Measurements from ENCODE around the gene SHROOM4. TPM values are rescaled to one million over a fixed set of nuclear protein-coding genes. Genes with fewer than 3 reads are reported as not detected.

SHROOM4 gene
- total and polyA plus RNA-seq, 2 donors, result 0.59 to 0.94 TPM

DNA sequence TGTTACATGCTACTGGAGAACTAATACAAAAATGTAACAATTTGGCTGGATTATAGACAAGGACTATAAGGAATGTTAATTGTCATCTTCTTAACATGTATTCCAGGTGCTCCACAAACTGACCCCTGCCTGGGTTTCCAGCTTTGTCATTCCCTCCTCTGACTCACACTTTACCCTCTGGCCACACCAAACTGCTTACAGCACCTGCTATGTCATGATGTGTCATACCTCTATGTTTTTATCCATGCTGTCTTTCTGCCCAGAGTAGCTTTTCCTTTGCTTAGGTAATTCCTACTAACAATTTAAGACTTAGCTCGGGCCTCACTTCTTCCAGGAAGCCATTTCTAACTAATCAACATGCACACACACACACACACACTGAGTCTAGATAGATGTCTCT, 14.0 kb upstream of the SHROOM4 start:
- WGBS, result 89% methylated on average over 1 of the region's 1 CpG
- no peaks in the 10 kb centered on the region for H3K36me3 ChIP-seq (ENCODE audit: control insufficient read depth in 2 of 2, insufficient read depth in 2 of 2, low read length in 1 of 2)
- DNase-seq (ENCODE audit: low read depth in 6 of 9, low spot score in 9 of 9), result no peak
- no peaks in the 10 kb centered on the region for H3K4me1 ChIP-seq (ENCODE audit: control insufficient read depth in 2 of 2, insufficient read depth in 2 of 2, low read length in 2 of 2)
- H3K9me3 ChIP-seq (ENCODE audit: control insufficient read depth in 2 of 2, insufficient read depth in 1 of 2, low read length in 1 of 2), result no peaks in the 10 kb centered on the region
- no peak overlapping the region for H3K27ac ChIP-seq (ENCODE audit: low read depth in 1 of 2, low read length in 1 of 2)
- H3K27me3 ChIP-seq (ENCODE audit: control insufficient read depth in 2 of 2, insufficient read depth in 1 of 2, low read length in 1 of 2), result no peaks in the 10 kb centered on the region
- H3K4me3 ChIP-seq (ENCODE audit: low read length in 2 of 2), result no peak overlapping the region

DNA sequence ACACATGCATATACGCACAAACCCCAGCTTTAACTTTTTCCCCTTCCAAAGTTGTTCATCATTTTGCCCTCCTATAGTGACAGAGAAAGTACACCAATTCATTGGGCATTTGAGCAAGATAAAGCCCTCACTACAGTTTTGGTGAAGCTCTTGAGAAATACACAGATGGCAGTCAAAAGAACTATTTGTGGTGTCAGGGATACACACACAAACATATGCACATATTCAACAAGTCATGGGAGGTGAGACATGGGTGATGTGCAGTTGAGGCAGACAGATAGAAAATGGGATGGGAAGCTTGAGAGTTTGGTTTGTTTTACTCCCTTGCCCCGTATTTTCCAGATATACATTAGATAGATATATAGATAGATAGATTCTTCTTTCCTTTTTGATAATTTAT, 11.8 kb upstream of the SHROOM4 start:
- no peak overlapping the region for H3K4me3 ChIP-seq (ENCODE audit: low read length in 2 of 2)
- H3K27ac ChIP-seq (ENCODE audit: low read depth in 1 of 2, low read length in 1 of 2), result no peak overlapping the region
- H3K4me1 ChIP-seq (ENCODE audit: control insufficient read depth in 2 of 2, insufficient read depth in 2 of 2, low read length in 2 of 2), result no peaks in the 10 kb centered on the region
- H3K36me3 ChIP-seq (ENCODE audit: control insufficient read depth in 2 of 2, insufficient read depth in 2 of 2, low read length in 1 of 2), result no peaks in the 10 kb centered on the region
- no peaks in the 10 kb centered on the region for H3K27me3 ChIP-seq (ENCODE audit: control insufficient read depth in 2 of 2, insufficient read depth in 1 of 2, low read length in 1 of 2)
- DNase-seq (ENCODE audit: low read depth in 6 of 9, low spot score in 9 of 9), result no peak
- no peaks in the 10 kb centered on the region for H3K9me3 ChIP-seq (ENCODE audit: control insufficient read depth in 2 of 2, insufficient read depth in 1 of 2, low read length in 1 of 2)
- WGBS, result 95% methylated on average over 2 of the region's 2 CpGs

DNA sequence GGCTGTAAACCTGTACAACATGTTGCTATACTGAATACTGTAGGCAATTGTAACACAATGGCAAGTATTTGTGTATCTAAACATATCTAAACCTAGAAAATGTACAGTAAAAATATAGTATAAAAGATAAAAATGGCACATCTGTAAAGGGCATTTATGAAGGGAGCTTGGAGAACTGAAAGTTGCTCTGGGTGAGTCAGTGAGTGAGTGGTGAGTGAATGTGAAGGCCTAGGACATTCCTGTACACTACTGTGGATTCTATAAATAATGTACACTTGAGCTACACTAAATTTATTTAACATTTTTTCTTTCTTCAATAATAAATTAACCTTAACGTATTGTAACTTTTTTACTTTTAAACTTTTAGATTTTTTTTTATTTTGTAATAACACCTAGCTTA, 5.0 kb upstream of the SHROOM4 start:
- H3K27me3 ChIP-seq (ENCODE audit: control insufficient read depth in 2 of 2, insufficient read depth in 1 of 2, low read length in 1 of 2), result peaks cover 1 to 11% of the 10 kb centered on the region in 2 donors
- no peaks in the 10 kb centered on the region for H3K9me3 ChIP-seq (ENCODE audit: control insufficient read depth in 2 of 2, insufficient read depth in 1 of 2, low read length in 1 of 2)
- DNase-seq (ENCODE audit: low read depth in 6 of 9, low spot score in 9 of 9), result no peak
- no peak overlapping the region for H3K4me3 ChIP-seq (ENCODE audit: low read length in 2 of 2)
- no peak overlapping the region for H3K27ac ChIP-seq (ENCODE audit: low read depth in 1 of 2, low read length in 1 of 2)
- H3K4me1 ChIP-seq (ENCODE audit: control insufficient read depth in 2 of 2, insufficient read depth in 2 of 2, low read length in 2 of 2), result peaks cover 0 to 3% of the 10 kb centered on the region in 2 donors
- H3K36me3 ChIP-seq (ENCODE audit: control insufficient read depth in 2 of 2, insufficient read depth in 2 of 2, low read length in 1 of 2), result no peaks in the 10 kb centered on the region
- WGBS, result 97% methylated on average over 1 of the region's 1 CpG

DNA sequence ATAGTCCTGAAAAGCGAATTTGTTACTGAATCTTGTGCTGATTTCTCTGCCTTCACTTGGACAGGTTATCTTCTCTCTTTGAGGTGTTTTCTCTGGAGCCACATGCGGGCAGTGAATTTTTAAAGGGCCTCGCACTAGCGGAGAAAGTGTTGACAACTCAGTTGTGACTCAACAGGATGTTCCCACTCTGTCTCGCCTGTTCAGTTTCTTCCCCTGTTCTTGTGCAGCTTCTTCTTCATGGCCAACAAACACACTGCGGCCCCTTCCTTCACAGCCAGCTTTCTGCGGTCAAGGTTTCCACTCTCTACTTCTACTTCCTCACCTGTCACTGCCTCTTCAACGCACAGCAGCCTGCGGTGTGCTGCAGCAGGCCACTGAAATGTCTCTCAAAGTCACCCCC, 1.1 kb upstream of the SHROOM4 start:
- Histone ChIP-seq H3K9me3 (ENCODE audit: control insufficient read depth in 2 of 2, insufficient read depth in 1 of 2, low read length in 1 of 2) (no peaks in the 10 kb centered on the region), H3K4me3 (ENCODE audit: low read length in 2 of 2) (no peak overlapping the region), H3K36me3 (ENCODE audit: control insufficient read depth in 2 of 2, insufficient read depth in 2 of 2, low read length in 1 of 2) (no peaks in the 10 kb centered on the region), H3K4me1 (ENCODE audit: control insufficient read depth in 2 of 2, insufficient read depth in 2 of 2, low read length in 2 of 2) (peaks cover 0 to 3% of the 10 kb centered on the region in 2 donors), H3K27ac (ENCODE audit: low read depth in 1 of 2, low read length in 1 of 2) (no peak overlapping the region), H3K27me3 (ENCODE audit: control insufficient read depth in 2 of 2, insufficient read depth in 1 of 2, low read length in 1 of 2) (peaks cover 2 to 30% of the 10 kb centered on the region in 2 donors)
- WGBS, result 29% methylated on average over 9 of the region's 9 CpGs
- DNase-seq (ENCODE audit: low read depth in 6 of 9, low spot score in 9 of 9), result no peak

DNA sequence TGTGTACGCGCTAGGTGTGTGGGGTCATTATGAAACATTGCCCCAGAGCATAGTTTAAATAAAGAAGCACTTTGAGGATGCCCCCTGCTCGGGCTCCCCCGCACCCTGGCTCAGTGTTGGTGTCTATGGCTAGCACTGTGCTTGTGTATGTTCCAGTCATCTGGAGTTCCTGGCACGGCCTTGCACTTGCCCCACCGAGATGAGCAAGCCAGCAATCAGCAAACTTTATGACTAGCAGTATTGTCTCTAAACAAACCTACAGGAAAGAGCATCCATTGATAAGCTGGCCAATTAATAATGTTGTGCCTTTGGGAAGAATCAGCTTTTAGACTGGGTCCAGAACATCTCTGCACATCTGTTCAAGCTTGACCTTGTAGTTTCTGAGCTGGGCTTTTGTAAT, 707 bp upstream of the SHROOM4 start:
- Histone ChIP-seq H3K36me3 (ENCODE audit: control insufficient read depth in 2 of 2, insufficient read depth in 2 of 2, low read length in 1 of 2) (no peaks in the 10 kb centered on the region), H3K4me3 (ENCODE audit: low read length in 2 of 2) (no peak overlapping the region), H3K4me1 (ENCODE audit: control insufficient read depth in 2 of 2, insufficient read depth in 2 of 2, low read length in 2 of 2) (peaks cover 0 to 3% of the 10 kb centered on the region in 2 donors), H3K9me3 (ENCODE audit: control insufficient read depth in 2 of 2, insufficient read depth in 1 of 2, low read length in 1 of 2) (no peaks in the 10 kb centered on the region), H3K27me3 (ENCODE audit: control insufficient read depth in 2 of 2, insufficient read depth in 1 of 2, low read length in 1 of 2) (peaks cover 2 to 30% of the 10 kb centered on the region in 2 donors), H3K27ac (ENCODE audit: low read depth in 1 of 2, low read length in 1 of 2) (no peak overlapping the region)
- DNase-seq (ENCODE audit: low read depth in 6 of 9, low spot score in 9 of 9), result no peak
- 86% methylated on average over 6 of the region's 6 CpGs for WGBS

DNA sequence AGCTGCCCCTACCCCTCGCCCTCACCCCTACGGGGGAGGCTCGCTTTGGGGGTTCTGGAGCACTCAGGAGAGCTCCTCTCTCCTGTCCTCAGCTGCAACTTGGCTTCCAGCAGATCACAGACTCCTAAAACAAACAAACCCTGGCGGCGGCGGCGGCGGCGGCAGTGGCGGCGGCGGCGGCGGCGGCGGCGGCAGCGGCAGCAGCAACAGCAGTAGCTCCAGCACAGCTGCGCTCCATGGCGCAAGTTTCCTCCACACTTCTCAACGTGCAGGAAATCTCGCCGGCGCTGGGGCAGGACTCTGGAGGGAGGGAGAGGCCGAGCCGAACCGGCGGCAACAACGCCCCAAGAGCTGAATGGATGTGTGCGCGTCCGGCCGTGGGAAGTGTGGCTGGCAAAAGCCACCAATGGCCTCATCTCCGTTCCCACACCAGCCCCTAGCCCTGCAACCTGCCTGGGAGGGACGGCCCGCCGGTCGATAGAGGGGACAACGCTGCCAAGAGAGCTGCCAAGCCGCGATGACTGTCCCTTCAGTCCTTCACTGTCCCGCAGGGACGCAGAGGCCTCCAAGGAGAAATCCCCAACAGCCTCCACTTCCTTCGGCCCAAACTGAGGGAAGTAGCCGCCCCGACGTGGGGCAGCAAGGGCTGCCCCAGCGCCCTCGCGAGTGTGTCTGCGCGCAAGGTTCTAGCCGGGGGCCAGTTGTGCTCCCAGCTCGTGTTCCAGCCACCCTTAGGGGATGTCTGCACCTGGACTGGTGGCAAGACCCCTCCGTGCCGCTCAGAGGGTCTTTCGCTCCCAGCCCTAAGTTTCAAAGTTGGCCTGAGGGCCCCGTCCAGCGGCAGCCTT, 775 bp downstream of the SHROOM4 start:
- Histone ChIP-seq H3K4me1 (ENCODE audit: control insufficient read depth in 2 of 2, insufficient read depth in 2 of 2, low read length in 2 of 2) (peaks cover 0 to 3% of the 10 kb centered on the region in 2 donors), H3K4me3 (ENCODE audit: low read length in 2 of 2) (peak overlapping the region; percentile 24 to 26), H3K9me3 (ENCODE audit: control insufficient read depth in 2 of 2, insufficient read depth in 1 of 2, low read length in 1 of 2) (no peaks in the 10 kb centered on the region), H3K27ac (ENCODE audit: low read depth in 1 of 2, low read length in 1 of 2) (peak overlapping the region in 1 of 2 donors; percentile 1), H3K36me3 (ENCODE audit: control insufficient read depth in 2 of 2, insufficient read depth in 2 of 2, low read length in 1 of 2) (no peaks in the 10 kb centered on the region), H3K27me3 (ENCODE audit: control insufficient read depth in 2 of 2, insufficient read depth in 1 of 2, low read length in 1 of 2) (peaks cover 2 to 30% of the 10 kb centered on the region in 2 donors)
- 1% methylated on average over 59 of the region's 59 CpGs for WGBS
- peak in 1 of 9 donors; percentile 35 for DNase-seq (ENCODE audit: low read depth in 6 of 9, low spot score in 9 of 9)

DNA sequence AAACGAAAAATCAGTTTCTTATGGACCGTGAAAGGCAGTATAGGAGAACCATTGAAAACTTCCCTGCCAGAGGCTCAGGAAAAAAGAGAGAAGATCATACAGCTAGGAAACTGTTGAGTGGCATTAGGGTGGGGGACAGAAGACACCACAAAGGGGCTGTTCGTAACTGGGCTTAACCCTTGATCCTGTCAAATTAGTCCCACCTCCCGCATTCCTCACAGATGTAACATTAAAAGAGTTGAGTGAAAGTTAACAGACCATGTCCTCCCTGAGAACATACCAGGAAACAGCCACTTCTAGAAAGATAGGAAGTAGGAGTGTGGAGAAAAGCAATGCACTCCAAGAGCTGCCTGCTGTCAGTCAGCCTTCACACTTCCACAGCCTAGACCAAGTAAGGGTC, 8.7 kb downstream of the SHROOM4 start:
- Histone ChIP-seq H3K4me1 (ENCODE audit: control insufficient read depth in 2 of 2, insufficient read depth in 2 of 2, low read length in 2 of 2) (no peaks in the 10 kb centered on the region), H3K27me3 (ENCODE audit: control insufficient read depth in 2 of 2, insufficient read depth in 1 of 2, low read length in 1 of 2) (no peaks in the 10 kb centered on the region), H3K4me3 (ENCODE audit: low read length in 2 of 2) (no peak overlapping the region), H3K36me3 (ENCODE audit: control insufficient read depth in 2 of 2, insufficient read depth in 2 of 2, low read length in 1 of 2) (no peaks in the 10 kb centered on the region), H3K9me3 (ENCODE audit: control insufficient read depth in 2 of 2, insufficient read depth in 1 of 2, low read length in 1 of 2) (no peaks in the 10 kb centered on the region), H3K27ac (ENCODE audit: low read depth in 1 of 2, low read length in 1 of 2) (no peak overlapping the region)
- no peak for DNase-seq (ENCODE audit: low read depth in 6 of 9, low spot score in 9 of 9)
- WGBS, result 84% methylated on average over 4 of the region's 4 CpGs

DNA sequence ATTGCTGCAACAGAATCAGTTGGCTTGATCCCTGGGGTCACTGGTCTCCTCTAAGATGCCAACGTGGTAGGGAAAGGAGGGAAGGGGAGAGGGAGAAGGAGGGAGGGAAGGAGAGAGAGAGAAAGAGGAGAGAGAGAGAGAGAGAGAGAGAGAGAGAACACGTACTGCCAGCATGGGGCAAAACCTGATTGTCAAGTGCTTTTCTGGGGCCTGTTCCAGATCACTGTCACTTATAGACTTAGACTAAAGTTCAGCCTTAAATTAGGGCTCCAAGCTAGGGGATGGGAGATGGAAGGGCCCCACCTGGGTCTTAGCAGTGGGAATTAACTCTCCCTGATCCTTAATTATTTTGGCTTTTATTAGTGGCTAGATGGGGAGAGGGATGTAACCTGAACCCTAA, 12.9 kb downstream of the SHROOM4 start:
- Histone ChIP-seq H3K36me3 (ENCODE audit: control insufficient read depth in 2 of 2, insufficient read depth in 2 of 2, low read length in 1 of 2) (no peaks in the 10 kb centered on the region), H3K4me1 (ENCODE audit: control insufficient read depth in 2 of 2, insufficient read depth in 2 of 2, low read length in 2 of 2) (no peaks in the 10 kb centered on the region), H3K4me3 (ENCODE audit: low read length in 2 of 2) (no peak overlapping the region), H3K9me3 (ENCODE audit: control insufficient read depth in 2 of 2, insufficient read depth in 1 of 2, low read length in 1 of 2) (no peaks in the 10 kb centered on the region), H3K27me3 (ENCODE audit: control insufficient read depth in 2 of 2, insufficient read depth in 1 of 2, low read length in 1 of 2) (no peaks in the 10 kb centered on the region), H3K27ac (ENCODE audit: low read depth in 1 of 2, low read length in 1 of 2) (no peak overlapping the region)
- WGBS, result 88% methylated on average over 2 of the region's 2 CpGs
- no peak for DNase-seq (ENCODE audit: low read depth in 6 of 9, low spot score in 9 of 9)

DNA sequence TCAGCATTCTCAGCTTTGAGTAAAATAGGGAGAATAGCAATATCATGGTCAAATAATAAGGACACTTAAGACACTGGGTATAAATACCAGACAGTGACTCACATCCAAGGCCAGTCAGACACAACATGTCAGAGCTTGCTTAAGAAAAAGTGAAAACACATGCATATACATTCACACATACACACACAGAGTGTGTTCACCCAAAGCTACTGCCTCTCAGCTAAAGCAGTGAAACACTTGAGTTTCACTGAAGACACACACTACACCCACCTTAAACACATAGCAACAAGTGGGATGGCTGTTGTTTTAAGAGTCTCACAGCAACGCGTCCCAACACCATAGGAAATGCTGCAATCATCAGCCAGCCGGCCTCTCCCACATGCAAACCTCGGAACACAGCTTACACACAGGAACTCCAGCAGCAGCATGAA, 14.4 kb downstream of the SHROOM4 start:
- H3K36me3 ChIP-seq (ENCODE audit: control insufficient read depth in 2 of 2, insufficient read depth in 2 of 2, low read length in 1 of 2), result no peaks in the 10 kb centered on the region

More for the DNA sequence above, 14.4 kb downstream of the SHROOM4 start:
- WGBS, result 72% methylated on average over 4 of the region's 4 CpGs
- Histone ChIP-seq H3K4me3 (ENCODE audit: low read length in 2 of 2) (no peak overlapping the region), H3K27me3 (ENCODE audit: control insufficient read depth in 2 of 2, insufficient read depth in 1 of 2, low read length in 1 of 2) (no peaks in the 10 kb centered on the region), H3K27ac (ENCODE audit: low read depth in 1 of 2, low read length in 1 of 2) (no peak overlapping the region), H3K9me3 (ENCODE audit: control insufficient read depth in 2 of 2, insufficient read depth in 1 of 2, low read length in 1 of 2) (no peaks in the 10 kb centered on the region), H3K4me1 (ENCODE audit: control insufficient read depth in 2 of 2, insufficient read depth in 2 of 2, low read length in 2 of 2) (no peaks in the 10 kb centered on the region)
- DNase-seq (ENCODE audit: low read depth in 6 of 9, low spot score in 9 of 9), result no peak

Data from thymus (tissue), 11 donors.